HepG2 (cell line): Measurements from ENCODE around the gene AKAP8L. TPM values are rescaled to one million over a fixed set of nuclear protein-coding genes. Genes with fewer than 3 reads are reported as not detected.

Experiments
- ATAC-seq: fragments of 200-7000 bp; cut with Tn5 transposase; 3 replicates; pipeline ENCODE4 v1.9.1; 2020; ENCODE audit warnings: mild to moderate bottlenecking, moderate library complexity
- BruUV-seq: library from RNA; stranded (reverse); fragments of 400-500 nt; replicated peaks from 2 replicates; lab custom pipeline; 2021; lab: Mats Ljungman, UMichigan
- CTCF ChIA-PET: fragments of 300-600 bp; formaldehyde crosslinking; extraction: SDS; loops from one replicate; lab custom pipeline; 2021; ENCODE audit warnings: low total read pairs, inconsistent platforms, low intra/inter-chr PET ratio; lab: Yijun Ruan, JAX
- POLR2A ChIA-PET: fragments of 350-600 bp; sonication (Branson Sonifier 250); formaldehyde crosslinking; loops from one replicate; lab custom pipeline; 2020; ENCODE audit warnings: antibody characterized with exemption, inconsistent platforms; lab: Yijun Ruan, JAX
- DNase-seq: peaks from one replicate; pipeline ENCODE4 v3.0.0-alpha.2; 2015; ENCODE audit warnings: low spot score
- FAIRE-seq: peaks from 3 replicates; lab custom pipeline; 2011; peaks lifted over from hg19 to GRCh38; lab: Jason Lieb, UNC
- H2AFZ ChIP-seq: one replicate; pipeline ENCODE4 v1.6.1; 2011; ENCODE audit warnings: low read length, inconsistent platforms
- H3K27ac ChIP-seq: fragments of 300-600 bp; 3 replicates; pipeline ENCODE4 v1.8.0; 2011; ENCODE audit warnings: mixed run types, mild to moderate bottlenecking, mixed read lengths, low read length, inconsistent platforms; ENCODE audit not compliant: insufficient read depth; ENCODE audit errors: extremely low read length
- H3K27me3 ChIP-seq, 2 experiments: fragments of 200-600 bp in 1 of 2; 2 replicates in 1 of 2; 3 replicates in 1 of 2; pipeline versions ENCODE4 v1.6.0 to v1.8.0; 2011; ENCODE audit warnings: low read length in 2 of 2, mild to moderate bottlenecking in 2 of 2, moderate library complexity in 2 of 2, inconsistent platforms in 1 of 2; ENCODE audit not compliant: insufficient read depth in 2 of 2, control insufficient read depth in 1 of 2
- H3K36me3 ChIP-seq, 2 experiments: fragments of 200-600 bp in 1 of 2; replicated peaks in 1 of 2; 2 replicates in 1 of 2; 3 replicates in 1 of 2; pipeline versions ENCODE4 v1.5.1 to v1.8.0; 2011; ENCODE audit warnings: low read length in 2 of 2, inconsistent platforms in 1 of 2; ENCODE audit not compliant: insufficient read depth in 2 of 2, control insufficient read depth in 1 of 2
- H3K4me1 ChIP-seq: 2 replicates; pipeline ENCODE4 v1.5.1; 2012; ENCODE audit warnings: low read length, inconsistent platforms; ENCODE audit not compliant: insufficient read depth
- H3K4me2 ChIP-seq: 2 replicates; pipeline ENCODE4 v1.6.0; 2011; ENCODE audit warnings: low read depth, low read length, inconsistent platforms
- H3K4me3 ChIP-seq, 3 experiments: fragments of 200-600 bp in 1 of 3; sonication (generic), shearing (Covaris generic) in 1 of 3; replicated peaks in 1 of 3; 2 replicates each; pipeline ENCODE4 v1.5.1; 2011 to 2016; ENCODE audit warnings: low read length in 3 of 3, inconsistent platforms in 2 of 3, low read depth in 2 of 3, mild to moderate bottlenecking in 2 of 3, control low read depth in 1 of 3, mixed read lengths in 1 of 3; ENCODE audit not compliant: insufficient read depth in 1 of 3
- H3K79me2 ChIP-seq: one replicate; pipeline ENCODE4 v1.6.1; 2011; ENCODE audit warnings: low read length, inconsistent platforms; ENCODE audit not compliant: insufficient read depth
- H3K9ac ChIP-seq: 2 replicates; pipeline ENCODE4 v1.6.0; 2011; ENCODE audit warnings: mild to moderate bottlenecking, low read depth, low read length, inconsistent platforms; ENCODE audit not compliant: insufficient read depth
- H3K9me3 ChIP-seq: 2 replicates; pipeline ENCODE4 v1.5.1; 2012; ENCODE audit warnings: mild to moderate bottlenecking, low read length
- H4K20me1 ChIP-seq: 2 replicates; pipeline ENCODE4 v1.6.0; 2011; ENCODE audit warnings: inconsistent platforms, mild to moderate bottlenecking, low read length, moderate library complexity; ENCODE audit not compliant: insufficient read depth
- ASH2L ChIP-seq: fragments of 300-600, 200-600 bp; sonication (generic); IDR thresholded peaks from 2 replicates; pipeline ENCODE4 v1.7.0; 2017; ENCODE audit warnings: low read depth, mild to moderate bottlenecking, moderate library complexity, mixed read lengths, low read length; ENCODE audit not compliant: insufficient read length
- ETS1 ChIP-seq: sonication (generic); formaldehyde crosslinking; IDR thresholded peaks from 2 replicates; pipeline ENCODE4 v1.4.0; 2020; ENCODE audit warnings: missing genetic modification reagents
- HIC2 ChIP-seq: sonication (generic); formaldehyde crosslinking; IDR thresholded peaks from 2 replicates; pipeline ENCODE4 v1.9.0; 2022; ENCODE audit warnings: low read depth, missing genetic modification reagents
- HNF1B ChIP-seq: sonication (generic); formaldehyde crosslinking; IDR thresholded peaks from 2 replicates; pipeline ENCODE4 v1.5.1; 2020; ENCODE audit warnings: mild to moderate bottlenecking, moderate library complexity, missing genetic modification reagents
- HOXD1 ChIP-seq: sonication (generic); formaldehyde crosslinking; IDR thresholded peaks from 2 replicates; pipeline ENCODE4 v1.5.0; 2020; ENCODE audit warnings: missing genetic modification reagents
- RBM39 ChIP-seq: fragments of 200-400 bp; formaldehyde crosslinking; IDR thresholded peaks from one replicate; pipeline ENCODE4 v1.6.1; 2018; ENCODE audit warnings: antibody characterized with exemption, mild to moderate bottlenecking, low read depth, low read length; ENCODE audit not compliant: poor library complexity, severe bottlenecking
- SRY ChIP-seq: sonication (generic); formaldehyde crosslinking; IDR thresholded peaks from 2 replicates; pipeline ENCODE4 v1.8.0; 2022; ENCODE audit warnings: mild to moderate bottlenecking, missing genetic modification reagents
- UBTF ChIP-seq: sonication (generic); formaldehyde crosslinking; IDR thresholded peaks from 2 replicates; pipeline ENCODE4 v1.4.0; 2020; ENCODE audit warnings: mild to moderate bottlenecking, missing genetic modification reagents
- ZEB1 ChIP-seq: IDR thresholded peaks from 2 replicates; pipeline ENCODE4 v1.6.1; 2012; ENCODE audit warnings: mild to moderate bottlenecking, low read depth, inconsistent platforms; ENCODE audit not compliant: insufficient replicate concordance
- ZNF180 ChIP-seq: sonication (generic); formaldehyde crosslinking; IDR thresholded peaks from 2 replicates; pipeline ENCODE4 v1.4.0; 2020; ENCODE audit warnings: low read depth, missing genetic modification reagents, borderline replicate concordance
- ZNF563 ChIP-seq: sonication (generic); formaldehyde crosslinking; IDR thresholded peaks from 2 replicates; pipeline ENCODE4 v1.8.0; 2022; ENCODE audit warnings: mild to moderate bottlenecking, moderate library complexity, missing genetic modification reagents
- ZNF572 ChIP-seq: sonication (generic); formaldehyde crosslinking; IDR thresholded peaks from 2 replicates; pipeline ENCODE4 v1.5.1; 2020; ENCODE audit warnings: mild to moderate bottlenecking, missing genetic modification reagents
- ZNF772 ChIP-seq: sonication (generic); formaldehyde crosslinking; IDR thresholded peaks from 2 replicates; pipeline ENCODE4 v1.5.0; 2020; ENCODE audit warnings: mild to moderate bottlenecking, missing genetic modification reagents
- ZNF891 ChIP-seq: sonication (generic); formaldehyde crosslinking; IDR thresholded peaks from 2 replicates; pipeline ENCODE4 v1.5.0; 2020; ENCODE audit warnings: mild to moderate bottlenecking, missing genetic modification reagents
- WGBS: methylation state at CpG from one replicate; pipeline ENCODE4 v1.1.6; 2017; ENCODE audit warnings: low lambda C conversion rate; 5-methylcytosine and 5-hydroxymethylcytosine counted together
- in situ Hi-C: cut with HindIII; loops from 2 replicates; pipeline ENCODE4 v1.10.0; 2017; ENCODE audit warnings: low pct_unique_long_range_greater_than_20kb; ENCODE audit not compliant: extremely low pct_ligation_motif_present
- intact Hi-C: fragments of 100-400 bp; cut with micrococcal nuclease; formaldehyde crosslinking; loops from one replicate; pipeline ENCODE4 v1.10.0; 2022; ENCODE audit not compliant: unreplicated experiment
- polyA plus RNA-seq, 8 experiments: library from polyadenylated mRNA; depleted of rRNA in 3 of 8; stranded (reverse) in 7 of 8; unstranded in 1 of 8; fragments of >200 nt; fragmentation: Illumina TruSeq in 4 of 8; extraction: Trizol in 4 of 8; gene quantifications; 2 replicates each; pipeline versions ENCODE4 v1.2.1 to v1.2.3, GENCODE V29; 2011 to 2016; ENCODE audit warnings: low read depth in 4 of 8, missing spikeins in 1 of 8, mixed read lengths in 1 of 8; ENCODE audit not compliant: insufficient read depth in 1 of 8
- total RNA-seq, 5 experiments: library from RNA; depleted of rRNA; stranded (reverse); fragments of >200 nt; fragmentation: Illumina TruSeq; extraction: Trizol; gene quantifications; 2 replicates each; pipeline ENCODE4 v1.2.3, GENCODE V29; 2016; ENCODE audit warnings: low read depth in 1 of 5

The AKAP8L gene
- total and polyA plus RNA-seq, 2 of the 13 experiments (the other 11 are each of a cell fraction or from before 2014, with no cell fraction given), result 48.2 to 49.6 TPM

GRCh38 chr19:15432018-15432494 is 13.3 kb upstream of the AKAP8L start (continued):
- TF ChIP-seq ETS1 (CRISPR knock-in tag) (0 out of 2 replicates have a peak, but pooled peaks have one; percentile 17), RBM39 (no peak), HOXD1 (no peak), ZEB1 (no peak), ASH2L (peak; percentile 3), ZNF772 (CRISPR knock-in tag) (0 out of 2 replicates have a peak, but pooled peaks have one; percentile 40), ZNF180 (CRISPR knock-in tag) (no peak), ZNF563 (CRISPR knock-in tag) (0 out of 2 replicates have a peak, but pooled peaks have one; percentile 9)

GRCh38 chr19:15431396-15432017 is 12.7 kb upstream of the AKAP8L start:
- Histone ChIP-seq H3K4me1 (peaks cover 25% of the 10 kb centered on the region), H3K27me3 (no peaks in the 10 kb centered on the region; a peak in 2 of 5 replicates), H3K4me2 (peak overlapping the region; percentile 77), H3K4me3 (peak overlapping the region; percentile 85 to 95 (median 94)), H3K27ac (peak overlapping the region; percentile 67), H3K9me3 (no peaks in the 10 kb centered on the region), H3K9ac (peak overlapping the region; percentile 93), H3K36me3 (peaks cover 10 to 17% of the 10 kb centered on the region in 2 experiments; a peak in 4 of 5 replicates), H2AFZ (no peak overlapping the region), H3K79me2 (peaks cover 24% of the 10 kb centered on the region), H4K20me1 (no peaks in the 10 kb centered on the region)
- WGBS, result 11% methylated on average over 7 of the region's 7 CpGs
- intact Hi-C loops (loop anchor here (5.0 kb wide), 1 partner anchor 126 kb away; no protein-coding TSS in a partner anchor), in situ Hi-C loops (no loop called here)
- POLR2A ChIA-PET, result interaction anchor here (1.0 to 2.0 kb wide), 2 partner anchors 13 to 52 kb away, joined by 3 to 10 read pairs; partner anchors contain the start of genes AKAP8 and AKAP8L
- CTCF ChIA-PET, result no interaction called here
- ATAC-seq (no peak), DNase-seq (no peak), FAIRE-seq (no peak)
- TSS peak; percentile 61 for BruUV-seq
- TF ChIP-seq UBTF (CRISPR knock-in tag) (0 out of 2 replicates have a peak, but pooled peaks have one; percentile 19), ZNF891 (CRISPR knock-in tag) (0 out of 2 replicates have a peak, but pooled peaks have one; percentile 69), ZNF572 (0 out of 2 replicates have a peak, but pooled peaks have one; percentile 59), SRY (CRISPR knock-in tag) (0 out of 2 replicates have a peak, but pooled peaks have one; percentile 34), HNF1B (0 out of 2 replicates have a peak, but pooled peaks have one; percentile 29), HIC2 (CRISPR knock-in tag) (no peak)
